WTC11 (cell line): ENCODE results near the gene GLOD5.

Experiments
- ARID4B ChIP-seq: sonication (generic); formaldehyde crosslinking; IDR thresholded peaks from 2 replicates; pipeline ENCODE4 v1.8.0; 2023; ENCODE audit warnings: missing genetic modification reagents, mild to moderate bottlenecking, borderline replicate concordance
- CREB1 ChIP-seq: sonication (generic); formaldehyde crosslinking; IDR thresholded peaks from 2 replicates; pipeline ENCODE4 v1.8.0; 2023; ENCODE audit warnings: mild to moderate bottlenecking, missing genetic modification reagents
- CTCF ChIP-seq: fragments of 200-600 bp; IDR thresholded peaks from 2 replicates; pipeline ENCODE4 v1.8.0; 2022; ENCODE audit warnings: antibody characterized with exemption
- IRF2 ChIP-seq: sonication (generic); formaldehyde crosslinking; IDR thresholded peaks from 2 replicates; pipeline ENCODE4 v1.8.0; 2022; ENCODE audit warnings: low read depth, missing genetic modification reagents, borderline replicate concordance
- KAT7 ChIP-seq: sonication (generic); formaldehyde crosslinking; IDR thresholded peaks from 2 replicates; pipeline ENCODE4 v1.8.1; 2023; ENCODE audit warnings: missing genetic modification reagents, mild to moderate bottlenecking, borderline replicate concordance
- MAX ChIP-seq: sonication (generic); formaldehyde crosslinking; IDR thresholded peaks from 2 replicates; pipeline ENCODE4 v1.8.0; 2022; ENCODE audit warnings: mild to moderate bottlenecking, missing genetic modification reagents
- NR1H2 ChIP-seq: sonication (generic); formaldehyde crosslinking; IDR thresholded peaks from 2 replicates; pipeline ENCODE4 v1.9.0; 2021; ENCODE audit warnings: mild to moderate bottlenecking, moderate library complexity, missing genetic modification reagents
- OVOL2 ChIP-seq: fragments of 250-450 bp; sonication (Bioruptor Pico); IDR thresholded peaks from 2 replicates; pipeline ENCODE4 v1.9.0; 2021; ENCODE audit warnings: mild to moderate bottlenecking, borderline replicate concordance
- PREB ChIP-seq: sonication (generic); formaldehyde crosslinking; IDR thresholded peaks from 2 replicates; pipeline ENCODE4 v1.8.1; 2022; ENCODE audit warnings: mild to moderate bottlenecking, missing genetic modification reagents, moderate library complexity, borderline replicate concordance
- RORB ChIP-seq: fragments of 250-450 bp; sonication (Bioruptor Pico); IDR thresholded peaks from 2 replicates; pipeline ENCODE4 v1.9.0; 2021; ENCODE audit warnings: mild to moderate bottlenecking
- SP1 ChIP-seq: sonication (generic); formaldehyde crosslinking; conservative IDR thresholded peaks from 2 replicates; pipeline ENCODE4 v1.8.1; 2022; ENCODE audit warnings: missing genetic modification reagents
- USF2 ChIP-seq: sonication (generic); formaldehyde crosslinking; IDR thresholded peaks from 2 replicates; pipeline ENCODE4 v1.8.1; 2023; ENCODE audit warnings: mild to moderate bottlenecking, missing genetic modification reagents, moderate library complexity
- ZNF396 ChIP-seq: fragments of 250-450 bp; sonication (Bioruptor Pico); IDR thresholded peaks from 2 replicates; pipeline ENCODE4 v1.8.0; 2021; ENCODE audit warnings: mild to moderate bottlenecking, moderate library complexity, borderline replicate concordance

- TF ChIP-seq CREB1 (CRISPR knock-in tag): no peak
- TF ChIP-seq CTCF: no peak
- TF ChIP-seq PREB (CRISPR knock-in tag): no peak
- no peak for TF ChIP-seq NR1H2 (CRISPR knock-in tag)
- no peak for TF ChIP-seq IRF2 (CRISPR knock-in tag)
- TF ChIP-seq RORB (CRISPR knock-in tag): no peak
- TF ChIP-seq MAX (CRISPR knock-in tag): no peak
- TF ChIP-seq USF2 (CRISPR knock-in tag): no peak
- no peak for TF ChIP-seq OVOL2
- no peak for TF ChIP-seq SP1 (CRISPR knock-in tag)
- no peak for TF ChIP-seq KAT7 (CRISPR knock-in tag)
- TF ChIP-seq ZNF396 (CRISPR knock-in tag): no peak
- TF ChIP-seq ARID4B (CRISPR knock-in tag): no peak
Measured at GRCh38 chrX:48754238-48754637, 7.3 kb upstream of the GLOD5 start.
